ENCODE measurements around the gene PXYLP1. TPM values are rescaled to one million over a fixed set of nuclear protein-coding genes. Genes with fewer than 3 reads are reported as not detected.

PXYLP1 gene
- total and polyA plus RNA-seq, 9 of the 15 experiments (the other 6 are each of a cell fraction or from before 2014, with no cell fraction given), result 0.80 to 2.9 (median 1.3) TPM

- TF ChIP-seq MGA (IDR thresholded peaks at IDR 0.05) (peak; percentile 47; the same call in 1 of the 2 replicates), IRF2 (CRISPR knock-in tag; IDR thresholded peaks at IDR 0.05) (no peak), ZC3H4 (CRISPR knock-in tag; IDR thresholded peaks at IDR 0.05; ENCODE audit: borderline replicate concordance) (no peak), NCOA4 (IDR thresholded peaks at IDR 0.05; ENCODE audit: partially characterized antibody) (no peak), ETV5 (CRISPR knock-in tag; IDR thresholded peaks at IDR 0.05; ENCODE audit: low read depth) (no peak; the same call in 1 of the 2 replicates), CEBPB (tag; IDR thresholded peaks at IDR 0.05) (peak; percentile 84), USF1 (CRISPR knock-in tag; IDR thresholded peaks at IDR 0.05) (no peak; the same call in 1 of the 2 replicates)
- TF ChIP-seq, protein P1, sequence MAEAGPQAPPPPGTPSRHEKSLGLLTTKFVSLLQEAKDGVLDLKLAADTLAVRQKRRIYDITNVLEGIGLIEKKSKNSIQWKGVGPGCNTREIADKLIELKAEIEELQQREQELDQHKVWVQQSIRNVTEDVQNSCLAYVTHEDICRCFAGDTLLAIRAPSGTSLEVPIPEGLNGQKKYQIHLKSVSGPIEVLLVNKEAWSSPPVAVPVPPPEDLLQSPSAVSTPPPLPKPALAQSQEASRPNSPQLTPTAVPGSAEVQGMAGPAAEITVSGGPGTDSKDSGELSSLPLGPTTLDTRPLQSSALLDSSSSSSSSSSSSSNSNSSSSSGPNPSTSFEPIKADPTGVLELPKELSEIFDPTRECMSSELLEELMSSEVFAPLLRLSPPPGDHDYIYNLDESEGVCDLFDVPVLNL (CRISPR knock-in tag; IDR thresholded peaks at IDR 0.05; ENCODE audit: low read depth), result no peak
- TF ChIP-seq, protein P2, sequence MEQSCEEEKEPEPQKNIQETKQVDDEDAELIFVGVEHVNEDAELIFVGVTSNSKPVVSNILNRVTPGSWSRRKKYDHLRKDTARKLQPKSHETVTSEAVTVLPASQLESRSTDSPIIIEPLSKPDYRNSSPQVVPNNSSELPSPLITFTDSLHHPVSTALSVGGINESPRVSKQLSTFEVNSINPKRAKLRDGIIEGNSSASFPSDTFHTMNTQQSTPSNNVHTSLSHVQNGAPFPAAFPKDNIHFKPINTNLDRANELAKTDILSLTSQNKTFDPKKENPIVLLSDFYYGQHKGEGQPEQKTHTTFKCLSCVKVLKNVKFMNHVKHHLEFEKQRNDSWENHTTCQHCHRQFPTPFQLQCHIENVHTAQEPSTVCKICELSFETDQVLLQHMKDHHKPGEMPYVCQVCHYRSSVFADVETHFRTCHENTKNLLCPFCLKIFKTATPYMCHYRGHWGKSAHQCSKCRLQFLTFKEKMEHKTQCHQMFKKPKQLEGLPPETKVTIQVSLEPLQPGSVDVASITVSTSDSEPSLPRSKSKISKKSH (CRISPR knock-in tag; IDR thresholded peaks at IDR 0.05), result peak; percentile 98
Measured at GRCh38 chr3:141312354-141313092, 80.9 kb downstream of the PXYLP1 start (continued).

Measured in K562 (cell line).